ENCODE data around the gene NR4A2. TPM values are rescaled to one million over a fixed set of nuclear protein-coding genes. Genes with fewer than 3 reads are reported as not detected.

The NR4A2 gene
- total and polyA plus RNA-seq, 2 donors (not counting 3 experiments of a cell fraction or from before 2014, with no cell fraction given): 1.0 to 1.9 TPM

- intact Hi-C loops (cut with micrococcal nuclease) (loop anchor here (1.0 to 10.0 kb wide), 5 partner anchors 8 to 957 kb away; no protein-coding TSS in a partner anchor), dilution Hi-C loops (cut with MboI; ENCODE audit: extremely low pct_ligation_motif_present, low sequenced_read_pairs) (no loop called here)
- peaks cover 14% of the 10 kb centered on the region for H3K4me1 ChIP-seq (ENCODE audit: control insufficient read depth, extremely low read depth, insufficient read depth, low read length)
- BruUV-seq (replicated peaks): no TSS peak
- H3K27ac ChIP-seq (ENCODE audit: insufficient read depth, low read depth, low read length): peak overlapping the region; percentile 98
- TF ChIP-seq GATA2 (IDR thresholded peaks at IDR 0.05; ENCODE audit: insufficient read depth, insufficient read length, low read depth, low read length) (no peak), FOS (IDR thresholded peaks at IDR 0.05; ENCODE audit: borderline replicate concordance, insufficient read depth, low read length) (no peak), MYC (IDR thresholded peaks at IDR 0.05; ENCODE audit: low read depth, low read length) (no peak), EZH2 (IDR thresholded peaks at IDR 0.05; ENCODE audit: borderline replicate concordance, low read depth, low read length, severe bottlenecking) (no peak), POLR2A (IDR thresholded peaks at IDR 0.05; ENCODE audit: low read depth, low read length) (no peak), POLR2AphosphoS5 (IDR thresholded peaks at IDR 0.05; ENCODE audit: insufficient read depth, low read depth, low read length) (no peak), JUN (IDR thresholded peaks at IDR 0.05; ENCODE audit: borderline replicate concordance, insufficient read depth, insufficient read length, low read depth) (no peak), CTCF (IDR thresholded peaks at IDR 0.05; ENCODE audit: extremely low read depth in 1 of 2, insufficient read depth in 1 of 2, low read depth in 1 of 2, low read length in 2 of 2) (no peak)
- TF ChIP-seq, protein P1, sequence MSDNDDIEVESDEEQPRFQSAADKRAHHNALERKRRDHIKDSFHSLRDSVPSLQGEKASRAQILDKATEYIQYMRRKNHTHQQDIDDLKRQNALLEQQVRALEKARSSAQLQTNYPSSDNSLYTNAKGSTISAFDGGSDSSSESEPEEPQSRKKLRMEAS (IDR thresholded peaks at IDR 0.05; ENCODE audit: insufficient read depth, insufficient read length): no peak
- FAIRE-seq (no peak), DNase-seq (ENCODE audit: low read depth, low spot score) (peak; percentile 75)
- POLR2A ChIA-PET: interaction anchor here (0.6 to 4.5 kb wide), 4 partner anchors 9 to 698 kb away, joined by 3 to 20 read pairs (median 4); no protein-coding TSS in a partner anchor
- H2AFZ ChIP-seq (ENCODE audit: low read depth, low read length): peak overlapping the region; percentile 85
- CTCF ChIA-PET: interaction anchor here (0.7 to 4.2 kb wide), 24 partner anchors 9 to 1807 kb away, joined by 3 to 93 read pairs (median 4); no protein-coding TSS in a partner anchor
- H4K20me1 ChIP-seq (replicated peaks; ENCODE audit: control insufficient read depth, extremely low read depth, insufficient read depth, low read length): no peaks in the 10 kb centered on the region
- peak overlapping the region; percentile 91 for H3K4me2 ChIP-seq (ENCODE audit: insufficient read depth, low read length)
- H3K9ac ChIP-seq (replicated peaks; ENCODE audit: extremely low read depth, insufficient read depth, low read length): peak overlapping the region; percentile 96
- peaks cover 3 to 14% of the 10 kb centered on the region in 2 experiments for H3K27me3 ChIP-seq (ENCODE audit: control insufficient read depth in 2 of 2, insufficient read depth in 2 of 2, low read length in 2 of 2)
- peak overlapping the region; percentile 58 to 75 (median 72) for H3K4me3 ChIP-seq (replicated peaks in 1 of 3; ENCODE audit: insufficient read depth in 1 of 3, low read depth in 1 of 3, low read length in 3 of 3)
- no peaks in the 10 kb centered on the region for H3K36me3 ChIP-seq (ENCODE audit: control insufficient read depth in 2 of 2, extremely low read depth in 1 of 2, insufficient read depth in 2 of 2, low read length in 2 of 2)
- no peaks in the 10 kb centered on the region for H3K9me3 ChIP-seq (replicated peaks; ENCODE audit: control insufficient read depth, insufficient read depth, low read length)
- H3K79me2 ChIP-seq (ENCODE audit: control insufficient read depth, insufficient read depth, low read length): no peaks in the 10 kb centered on the region
- H3K9me1 ChIP-seq (replicated peaks; ENCODE audit: control insufficient read depth, extremely low read depth, insufficient read depth, low read length): no peaks in the 10 kb centered on the region
Measured at GRCh38 chr2:156333951-156334495, 1.5 kb upstream of the NR4A2 start.

Data from endothelial cell of umbilical vein (primary cell).